22Rv1 (cell line): ENCODE measurements around the gene ATPAF1.

Source experiments
- ZFX ChIP-seq: fragments of 450-650 bp; IDR thresholded peaks from 2 replicates; pipeline ENCODE4 v1.6.1; 2017; ENCODE audit warnings: antibody characterized with exemption, borderline replicate concordance
- TF ChIP-seq, protein P1 (sequence below): fragments of 450-650 bp; IDR thresholded peaks from 2 replicates; pipeline ENCODE4 v1.5.1; 2017; ENCODE audit warnings: mild to moderate bottlenecking

DNA sequence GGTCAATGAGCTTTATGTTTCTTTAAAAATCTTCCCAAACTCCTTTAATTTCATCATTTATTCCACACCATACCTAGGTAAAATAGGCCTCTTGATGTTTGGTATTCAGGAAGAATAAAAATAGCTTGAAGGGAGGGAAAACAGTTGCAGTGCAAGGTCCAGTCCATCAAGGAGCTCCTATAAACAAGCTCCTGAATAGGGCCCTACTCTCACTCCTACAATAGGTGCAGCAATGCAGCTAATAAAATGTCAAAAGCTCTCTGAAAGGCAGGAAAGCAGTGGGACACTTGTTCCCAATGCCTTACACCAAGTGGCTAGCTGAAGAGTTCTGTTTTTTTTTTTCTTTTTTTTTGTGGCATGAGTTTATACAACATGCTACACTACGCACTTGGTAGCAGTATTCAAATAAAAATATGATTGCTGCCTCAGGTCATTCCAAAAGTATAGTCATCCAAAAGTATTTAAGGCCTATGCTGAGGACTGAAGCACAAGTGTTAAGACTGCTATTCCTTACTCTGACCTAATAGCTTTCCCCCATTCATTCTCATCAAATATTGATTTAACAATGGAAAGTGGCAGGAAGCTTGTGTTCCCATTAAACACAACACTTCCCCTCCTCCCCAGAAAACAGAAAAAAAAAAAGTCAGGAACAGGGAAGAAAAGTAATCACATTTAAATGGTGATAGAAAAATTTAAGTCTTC lies 13.3 kb upstream of the ATPAF1 start:
- TF ChIP-seq, protein P1, sequence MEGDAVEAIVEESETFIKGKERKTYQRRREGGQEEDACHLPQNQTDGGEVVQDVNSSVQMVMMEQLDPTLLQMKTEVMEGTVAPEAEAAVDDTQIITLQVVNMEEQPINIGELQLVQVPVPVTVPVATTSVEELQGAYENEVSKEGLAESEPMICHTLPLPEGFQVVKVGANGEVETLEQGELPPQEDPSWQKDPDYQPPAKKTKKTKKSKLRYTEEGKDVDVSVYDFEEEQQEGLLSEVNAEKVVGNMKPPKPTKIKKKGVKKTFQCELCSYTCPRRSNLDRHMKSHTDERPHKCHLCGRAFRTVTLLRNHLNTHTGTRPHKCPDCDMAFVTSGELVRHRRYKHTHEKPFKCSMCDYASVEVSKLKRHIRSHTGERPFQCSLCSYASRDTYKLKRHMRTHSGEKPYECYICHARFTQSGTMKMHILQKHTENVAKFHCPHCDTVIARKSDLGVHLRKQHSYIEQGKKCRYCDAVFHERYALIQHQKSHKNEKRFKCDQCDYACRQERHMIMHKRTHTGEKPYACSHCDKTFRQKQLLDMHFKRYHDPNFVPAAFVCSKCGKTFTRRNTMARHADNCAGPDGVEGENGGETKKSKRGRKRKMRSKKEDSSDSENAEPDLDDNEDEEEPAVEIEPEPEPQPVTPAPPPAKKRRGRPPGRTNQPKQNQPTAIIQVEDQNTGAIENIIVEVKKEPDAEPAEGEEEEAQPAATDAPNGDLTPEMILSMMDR: no peak
- no peak for TF ChIP-seq ZFX
